ENCODE results near the gene IL1RAPL2. TPM values are rescaled to one million over a fixed set of nuclear protein-coding genes. Genes with fewer than 3 reads are reported as not detected.

Gene IL1RAPL2
- polyA plus RNA-seq, 1 of the 3 experiments (the other 2 are of a cell fraction), result 0.13 TPM

- TF ChIP-seq, protein P1, sequence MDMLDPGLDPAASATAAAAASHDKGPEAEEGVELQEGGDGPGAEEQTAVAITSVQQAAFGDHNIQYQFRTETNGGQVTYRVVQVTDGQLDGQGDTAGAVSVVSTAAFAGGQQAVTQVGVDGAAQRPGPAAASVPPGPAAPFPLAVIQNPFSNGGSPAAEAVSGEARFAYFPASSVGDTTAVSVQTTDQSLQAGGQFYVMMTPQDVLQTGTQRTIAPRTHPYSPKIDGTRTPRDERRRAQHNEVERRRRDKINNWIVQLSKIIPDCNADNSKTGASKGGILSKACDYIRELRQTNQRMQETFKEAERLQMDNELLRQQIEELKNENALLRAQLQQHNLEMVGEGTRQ (IDR thresholded peaks at IDR 0.05; ENCODE audit: borderline replicate concordance, low read depth, low read length), result no peak
- TF ChIP-seq SMC3 (IDR thresholded peaks at IDR 0.05; ENCODE audit: low read depth, low read length) (no peak), FOSL2 (IDR thresholded peaks at IDR 0.05; ENCODE audit: borderline replicate concordance, low read depth) (no peak)
Measured at GRCh38 chrX:105226499-105226898, 660.5 kb downstream of the IL1RAPL2 start (continued).

DNA sequence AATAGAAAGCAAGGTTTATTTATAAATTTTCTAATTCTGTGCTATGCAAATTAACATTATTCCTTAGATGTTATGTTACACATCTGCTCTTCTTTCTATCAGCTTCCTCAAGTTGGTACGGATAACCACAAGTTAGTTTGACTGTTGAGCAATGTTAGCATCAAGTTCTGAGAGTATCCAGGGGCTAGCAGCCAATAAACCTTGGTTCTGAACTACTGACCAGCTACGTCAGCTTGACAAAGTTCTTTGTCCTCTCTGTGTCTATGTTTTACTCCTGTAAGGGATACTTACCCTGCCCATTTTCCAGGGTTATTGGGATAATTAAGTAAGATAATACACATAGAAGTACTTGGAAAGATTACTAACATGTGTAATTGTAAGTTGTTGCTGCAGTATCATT lies 662.6 kb downstream of the IL1RAPL2 start:
- Histone ChIP-seq H3K4me3 (ENCODE audit: low read depth in 2 of 2, low read length in 1 of 2) (no peak overlapping the region), H4K20me1 (ENCODE audit: insufficient read depth) (no peaks in the 10 kb centered on the region), H2AFZ (ENCODE audit: low read depth) (no peak overlapping the region), H3K9ac (no peak overlapping the region), H3K9me3 (no peaks in the 10 kb centered on the region), H3F3A (replicated peaks; ENCODE audit: insufficient read depth) (no peaks in the 10 kb centered on the region), H3K4me1 (ENCODE audit: control insufficient read depth in 1 of 2, insufficient read depth in 2 of 2, low read depth in 1 of 2, low read length in 1 of 2) (no peaks in the 10 kb centered on the region), H3K27me3 (ENCODE audit: insufficient read depth) (peaks cover 12% of the 10 kb centered on the region), H3K36me3 (replicated peaks in 1 of 2; ENCODE audit: control insufficient read depth in 1 of 2, insufficient read depth in 2 of 2, low read length in 1 of 2) (no peaks in the 10 kb centered on the region), H3K79me2 (ENCODE audit: insufficient read depth) (no peaks in the 10 kb centered on the region), H3K4me2 (no peak overlapping the region), H3K9me2 (no peaks in the 10 kb centered on the region), H3K27ac (ENCODE audit: low read depth in 2 of 2, low read length in 1 of 2) (no peak overlapping the region)
- DNase-seq, result no peak
- ChIA-PET CTCF (interaction anchor here (2.3 kb wide), 1 partner anchor 38 kb away, joined by 6 read pairs; no protein-coding TSS in a partner anchor), POLR2A (no interaction called here)
- TF ChIP-seq FOXJ3 (CRISPR knock-in tag; IDR thresholded peaks at IDR 0.05) (no peak), EP300 (IDR thresholded peaks at IDR 0.05; ENCODE audit: borderline replicate concordance in 1 of 2, low read depth in 1 of 2, low read length in 1 of 2) (no peak), TCF12 (IDR thresholded peaks at IDR 0.05) (no peak), GABPA (IDR thresholded peaks at IDR 0.05; ENCODE audit: low read depth) (no peak), SMC3 (IDR thresholded peaks at IDR 0.05; ENCODE audit: low read depth, low read length) (no peak), ELF1 (IDR thresholded peaks at IDR 0.05) (no peak), MXI1 (IDR thresholded peaks at IDR 0.05; ENCODE audit: low read depth, low read length) (no peak), GATA2 (CRISPR knock-in tag; IDR thresholded peaks at IDR 0.05) (no peak), RAD21 (IDR thresholded peaks at IDR 0.05; ENCODE audit: low read length) (no peak), NRF1 (IDR thresholded peaks at IDR 0.05; ENCODE audit: low read depth, low read length) (no peak), FOSL2 (IDR thresholded peaks at IDR 0.05; ENCODE audit: borderline replicate concordance, low read depth) (no peak), YY1 (IDR thresholded peaks at IDR 0.05; ENCODE audit: low read depth) (no peak), ZBTB33 (IDR thresholded peaks at IDR 0.05; ENCODE audit: borderline replicate concordance, low read depth) (no peak), JUND (IDR thresholded peaks at IDR 0.05) (no peak)
- TF ChIP-seq, protein P1 (IDR thresholded peaks at IDR 0.05; ENCODE audit: borderline replicate concordance, low read depth, low read length), result no peak
- TF ChIP-seq, protein P2, sequence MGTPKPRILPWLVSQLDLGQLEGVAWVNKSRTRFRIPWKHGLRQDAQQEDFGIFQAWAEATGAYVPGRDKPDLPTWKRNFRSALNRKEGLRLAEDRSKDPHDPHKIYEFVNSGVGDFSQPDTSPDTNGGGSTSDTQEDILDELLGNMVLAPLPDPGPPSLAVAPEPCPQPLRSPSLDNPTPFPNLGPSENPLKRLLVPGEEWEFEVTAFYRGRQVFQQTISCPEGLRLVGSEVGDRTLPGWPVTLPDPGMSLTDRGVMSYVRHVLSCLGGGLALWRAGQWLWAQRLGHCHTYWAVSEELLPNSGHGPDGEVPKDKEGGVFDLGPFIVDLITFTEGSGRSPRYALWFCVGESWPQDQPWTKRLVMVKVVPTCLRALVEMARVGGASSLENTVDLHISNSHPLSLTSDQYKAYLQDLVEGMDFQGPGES (IDR thresholded peaks at IDR 0.05; ENCODE audit: low read depth, low read length), result no peak
- TF ChIP-seq, protein P3, sequence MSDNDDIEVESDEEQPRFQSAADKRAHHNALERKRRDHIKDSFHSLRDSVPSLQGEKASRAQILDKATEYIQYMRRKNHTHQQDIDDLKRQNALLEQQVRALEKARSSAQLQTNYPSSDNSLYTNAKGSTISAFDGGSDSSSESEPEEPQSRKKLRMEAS (IDR thresholded peaks at IDR 0.05; ENCODE audit: low read depth), result no peak
- TF ChIP-seq, protein P4, sequence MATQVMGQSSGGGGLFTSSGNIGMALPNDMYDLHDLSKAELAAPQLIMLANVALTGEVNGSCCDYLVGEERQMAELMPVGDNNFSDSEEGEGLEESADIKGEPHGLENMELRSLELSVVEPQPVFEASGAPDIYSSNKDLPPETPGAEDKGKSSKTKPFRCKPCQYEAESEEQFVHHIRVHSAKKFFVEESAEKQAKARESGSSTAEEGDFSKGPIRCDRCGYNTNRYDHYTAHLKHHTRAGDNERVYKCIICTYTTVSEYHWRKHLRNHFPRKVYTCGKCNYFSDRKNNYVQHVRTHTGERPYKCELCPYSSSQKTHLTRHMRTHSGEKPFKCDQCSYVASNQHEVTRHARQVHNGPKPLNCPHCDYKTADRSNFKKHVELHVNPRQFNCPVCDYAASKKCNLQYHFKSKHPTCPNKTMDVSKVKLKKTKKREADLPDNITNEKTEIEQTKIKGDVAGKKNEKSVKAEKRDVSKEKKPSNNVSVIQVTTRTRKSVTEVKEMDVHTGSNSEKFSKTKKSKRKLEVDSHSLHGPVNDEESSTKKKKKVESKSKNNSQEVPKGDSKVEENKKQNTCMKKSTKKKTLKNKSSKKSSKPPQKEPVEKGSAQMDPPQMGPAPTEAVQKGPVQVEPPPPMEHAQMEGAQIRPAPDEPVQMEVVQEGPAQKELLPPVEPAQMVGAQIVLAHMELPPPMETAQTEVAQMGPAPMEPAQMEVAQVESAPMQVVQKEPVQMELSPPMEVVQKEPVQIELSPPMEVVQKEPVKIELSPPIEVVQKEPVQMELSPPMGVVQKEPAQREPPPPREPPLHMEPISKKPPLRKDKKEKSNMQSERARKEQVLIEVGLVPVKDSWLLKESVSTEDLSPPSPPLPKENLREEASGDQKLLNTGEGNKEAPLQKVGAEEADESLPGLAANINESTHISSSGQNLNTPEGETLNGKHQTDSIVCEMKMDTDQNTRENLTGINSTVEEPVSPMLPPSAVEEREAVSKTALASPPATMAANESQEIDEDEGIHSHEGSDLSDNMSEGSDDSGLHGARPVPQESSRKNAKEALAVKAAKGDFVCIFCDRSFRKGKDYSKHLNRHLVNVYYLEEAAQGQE (IDR thresholded peaks at IDR 0.05; ENCODE audit: low read depth, low read length), result no peak
- TF ChIP-seq, protein P5, sequence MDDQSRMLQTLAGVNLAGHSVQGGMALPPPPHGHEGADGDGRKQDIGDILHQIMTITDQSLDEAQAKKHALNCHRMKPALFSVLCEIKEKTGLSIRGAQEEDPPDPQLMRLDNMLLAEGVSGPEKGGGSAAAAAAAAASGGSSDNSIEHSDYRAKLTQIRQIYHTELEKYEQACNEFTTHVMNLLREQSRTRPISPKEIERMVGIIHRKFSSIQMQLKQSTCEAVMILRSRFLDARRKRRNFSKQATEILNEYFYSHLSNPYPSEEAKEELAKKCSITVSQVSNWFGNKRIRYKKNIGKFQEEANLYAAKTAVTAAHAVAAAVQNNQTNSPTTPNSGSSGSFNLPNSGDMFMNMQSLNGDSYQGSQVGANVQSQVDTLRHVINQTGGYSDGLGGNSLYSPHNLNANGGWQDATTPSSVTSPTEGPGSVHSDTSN (IDR thresholded peaks at IDR 0.05), result no peak
- WGBS (ENCODE audit: low lambda C conversion rate), result 13% methylated on average over 2 of the region's 2 CpGs

Measured in SK-N-SH (cell line).